Neural cell (in vitro differentiated cells): ENCODE measurements around the gene POFUT1. TPM values are rescaled to one million over a fixed set of nuclear protein-coding genes. Genes with fewer than 3 reads are reported as not detected.

Source experiments
- H2AFZ ChIP-seq: fragments of 200-600, 300-800 bp; sonication (generic), shearing (Covaris generic); 2 replicates; pipeline ENCODE4 v1.6.0; 2014; ENCODE audit warnings: low read depth, mild to moderate bottlenecking, antibody characterized with exemption, low read length, moderate library complexity
- H3F3A ChIP-seq: fragments of 200-600 bp; shearing (Covaris generic); 2 replicates; pipeline ENCODE4 v1.6.1; 2016; ENCODE audit warnings: mild to moderate bottlenecking, moderate library complexity, mixed read lengths, antibody characterized with exemption, low read length; ENCODE audit not compliant: insufficient read depth, poor library complexity, severe bottlenecking
- H3K27ac ChIP-seq: fragments of 200-600, 300-800 bp; sonication (generic), shearing (Covaris generic); 2 replicates; pipeline ENCODE4 v1.5.1; 2014; ENCODE audit warnings: mild to moderate bottlenecking, low read length, moderate library complexity
- H3K27me3 ChIP-seq: fragments of 300-800, 200-600 bp; sonication (generic), shearing (Covaris generic); 2 replicates; pipeline ENCODE4 v1.6.0; 2014; ENCODE audit warnings: mild to moderate bottlenecking, low read depth, low read length, moderate library complexity; ENCODE audit not compliant: insufficient read depth
- H3K36me3 ChIP-seq: fragments of 300-800, 200-600 bp; sonication (generic), shearing (Covaris generic); 2 replicates; pipeline ENCODE4 v1.5.1; 2014; ENCODE audit warnings: mild to moderate bottlenecking, antibody characterized with exemption, low read length, moderate library complexity; ENCODE audit not compliant: insufficient read depth
- H3K4me2 ChIP-seq: fragments of 300-800, 200-600 bp; sonication (generic), shearing (Covaris generic); 2 replicates; pipeline ENCODE4 v1.6.0; 2014; ENCODE audit warnings: mild to moderate bottlenecking, low read length
- H3K4me3 ChIP-seq: fragments of 300-800, 200-600 bp; sonication (generic), shearing (Covaris generic); 2 replicates; pipeline ENCODE4 v1.5.1; 2014; ENCODE audit warnings: mild to moderate bottlenecking, low read length, moderate library complexity
- H3K79me2 ChIP-seq: fragments of 200-600 bp; shearing (Covaris generic); replicated peaks from 2 replicates; pipeline ENCODE4 v1.6.0; 2014; ENCODE audit warnings: mild to moderate bottlenecking, low read length, moderate library complexity; ENCODE audit not compliant: insufficient read depth
- H3K9ac ChIP-seq: fragments of 300-800, 200-600 bp; sonication (generic), shearing (Covaris generic); 2 replicates; pipeline ENCODE4 v1.6.1; 2016; ENCODE audit warnings: mild to moderate bottlenecking, low read length, mixed read lengths
- H3K9me2 ChIP-seq: fragments of 200-600 bp; shearing (Covaris generic); 2 replicates; pipeline ENCODE4 v1.6.1; 2016; ENCODE audit warnings: mild to moderate bottlenecking, low read length, mixed read lengths; ENCODE audit not compliant: insufficient read depth
- H3K9me3 ChIP-seq: fragments of 200-600, 300-800 bp; sonication (generic), shearing (Covaris generic); 2 replicates; pipeline ENCODE4 v1.6.1; 2016; ENCODE audit warnings: mild to moderate bottlenecking, mixed run types, low read length, moderate library complexity, mixed read lengths
- H4K20me1 ChIP-seq: fragments of 200-600 bp; shearing (Covaris generic); 2 replicates; pipeline ENCODE4 v1.6.1; 2016; ENCODE audit warnings: mild to moderate bottlenecking, mixed run types; ENCODE audit not compliant: insufficient read depth
- CTCF ChIP-seq: fragments of 450-650 bp; IDR thresholded peaks from 2 replicates; pipeline ENCODE4 v1.5.1; 2014; ENCODE audit warnings: antibody characterized with exemption, mild to moderate bottlenecking, moderate library complexity; ENCODE audit not compliant: poor library complexity, severe bottlenecking
- EP300 ChIP-seq: fragments of 450-650 bp; conservative IDR thresholded peaks from 2 replicates; pipeline ENCODE4 v1.6.1; 2014; ENCODE audit warnings: antibody characterized with exemption, mild to moderate bottlenecking, moderate library complexity; ENCODE audit not compliant: poor library complexity, severe bottlenecking
- EZH2 ChIP-seq: fragments of 200-600, 300-800 bp; shearing (Covaris generic), sonication (generic); IDR thresholded peaks from 2 replicates; pipeline ENCODE4 v1.6.1; 2014; ENCODE audit warnings: antibody characterized with exemption, low read length, borderline replicate concordance, mild to moderate bottlenecking; ENCODE audit not compliant: insufficient read depth, poor library complexity, severe bottlenecking
- MXI1 ChIP-seq: fragments of 450-650 bp; conservative IDR thresholded peaks from 2 replicates; pipeline ENCODE4 v1.6.1; 2014; ENCODE audit warnings: antibody characterized with exemption, mild to moderate bottlenecking; ENCODE audit not compliant: poor library complexity, severe bottlenecking
- POLR2AphosphoS5 ChIP-seq: IDR thresholded peaks from 2 replicates; pipeline ENCODE4 v1.6.1; 2012
- RAD21 ChIP-seq: fragments of 450-650 bp; conservative IDR thresholded peaks from 2 replicates; pipeline ENCODE4 v1.6.1; 2014; ENCODE audit warnings: antibody characterized with exemption, mild to moderate bottlenecking, moderate library complexity
- REST ChIP-seq: IDR thresholded peaks from 2 replicates; pipeline ENCODE4 v1.6.1; 2012; ENCODE audit warnings: borderline replicate concordance
- SMC3 ChIP-seq: fragments of 450-650 bp; conservative IDR thresholded peaks from 2 replicates; pipeline ENCODE4 v1.6.1; 2014; ENCODE audit warnings: antibody characterized with exemption, mild to moderate bottlenecking, moderate library complexity; ENCODE audit not compliant: poor library complexity
- TAF1 ChIP-seq: IDR thresholded peaks from 2 replicates; pipeline ENCODE4 v1.6.1; 2012; ENCODE audit warnings: low read depth
- polyA plus RNA-seq: library from polyadenylated mRNA; depleted of rRNA; stranded (reverse); fragments of >200 nt; gene quantifications from 2 replicates; pipeline ENCODE4 v1.2.3, GENCODE V29; 2014

POFUT1 gene
- polyA plus RNA-seq, 1 donor from 2014 or later, result 14.0 TPM

GRCh38 chr20:32236048-32236533 lies 28.4 kb downstream of the POFUT1 start:
- H3K36me3 ChIP-seq, result peaks cover 18% of the 10 kb centered on the region
- H4K20me1 ChIP-seq, result no peaks in the 10 kb centered on the region
- no peaks in the 10 kb centered on the region for H3K27me3 ChIP-seq
- no peak overlapping the region for H3K27ac ChIP-seq
- H3K9ac ChIP-seq, result no peak overlapping the region
- no peak for TF ChIP-seq RAD21
- TF ChIP-seq SMC3, result no peak
- no peak for TF ChIP-seq CTCF
- TF ChIP-seq MXI1, result no peak
- TF ChIP-seq POLR2AphosphoS5, result no peak
- TF ChIP-seq EZH2, result no peak
- no peak for TF ChIP-seq TAF1
- no peak for TF ChIP-seq EP300
- TF ChIP-seq REST, result no peak
- H3K9me2 ChIP-seq, result no peaks in the 10 kb centered on the region
- H3F3A ChIP-seq, result no peaks in the 10 kb centered on the region
- H3K9me3 ChIP-seq, result no peaks in the 10 kb centered on the region
- H2AFZ ChIP-seq, result no peak overlapping the region
- no peak overlapping the region for H3K4me2 ChIP-seq
- no peaks in the 10 kb centered on the region for H3K79me2 ChIP-seq
- H3K4me3 ChIP-seq, result no peak overlapping the region

- TF ChIP-seq CTCF, result no peak
- no peak for TF ChIP-seq EP300
- TF ChIP-seq RAD21, result no peak
- TF ChIP-seq MXI1, result no peak
- TF ChIP-seq EZH2, result no peak
- TF ChIP-seq SMC3, result no peak
- TF ChIP-seq POLR2AphosphoS5, result no peak
- no peak for TF ChIP-seq REST
- TF ChIP-seq TAF1, result no peak
- Histone ChIP-seq H3K36me3 (peaks cover 12% of the 10 kb centered on the region), H3K27ac (no peak overlapping the region)
Observed at GRCh38 chr20:32236819-32237218, 29.1 kb downstream of the POFUT1 start.

More at GRCh38 chr20:32236819-32237218, 29.1 kb downstream of the POFUT1 start:
- no peak overlapping the region for H2AFZ ChIP-seq
- no peaks in the 10 kb centered on the region for H3K27me3 ChIP-seq
- no peak overlapping the region for H3K4me3 ChIP-seq
- no peaks in the 10 kb centered on the region for H3K9me2 ChIP-seq
- no peak overlapping the region for H3K9ac ChIP-seq
- H3K9me3 ChIP-seq, result no peaks in the 10 kb centered on the region
- no peaks in the 10 kb centered on the region for H3K79me2 ChIP-seq
- H3K4me2 ChIP-seq, result no peak overlapping the region
- H4K20me1 ChIP-seq, result no peaks in the 10 kb centered on the region
- H3F3A ChIP-seq, result no peaks in the 10 kb centered on the region
